GM23338 (cell line): ENCODE measurements around the gene PGBD5. TPM values are rescaled to one million over a fixed set of nuclear protein-coding genes. Genes with fewer than 3 reads are reported as not detected.

Source experiments
- ATAC-seq: fragments of 200-7000 bp; cut with Tn5 transposase; 3 replicates; pipeline ENCODE4 v1.9.1; 2020
- DNase-seq: peaks from one replicate; pipeline ENCODE4 v3.0.0-alpha.2; 2015; ENCODE audit warnings: low spot score
- H2AFZ ChIP-seq: fragments of 200-600 bp; sonication (generic); 2 replicates; pipeline ENCODE4 v1.8.0; 2016; ENCODE audit warnings: antibody characterized with exemption, mild to moderate bottlenecking, moderate library complexity
- H3F3A ChIP-seq: fragments of 200-600 bp; sonication (generic); replicated peaks from 2 replicates; pipeline ENCODE4 v1.8.0; 2017; ENCODE audit warnings: antibody characterized with exemption, mixed run types, low read depth
- H3K27ac ChIP-seq: fragments of 200-600 bp; sonication (generic); 2 replicates; pipeline ENCODE4 v1.6.1; 2016; ENCODE audit warnings: low read depth
- H3K27me3 ChIP-seq: fragments of 200-600 bp; sonication (generic); 2 replicates; pipeline ENCODE4 v1.8.0; 2016; ENCODE audit warnings: mild to moderate bottlenecking, mixed run types, moderate library complexity; ENCODE audit not compliant: insufficient read depth
- H3K36me3 ChIP-seq: fragments of 200-600 bp; sonication (generic); 2 replicates; pipeline ENCODE4 v1.8.0; 2016; ENCODE audit warnings: mild to moderate bottlenecking; ENCODE audit not compliant: insufficient read depth
- H3K4me1 ChIP-seq: fragments of 200-600 bp; sonication (generic); 2 replicates; pipeline ENCODE4 v1.8.0; 2016; ENCODE audit warnings: mild to moderate bottlenecking, moderate library complexity; ENCODE audit not compliant: insufficient read depth
- H3K4me2 ChIP-seq: fragments of 200-600 bp; sonication (generic); 2 replicates; pipeline ENCODE4 v1.7.1; 2017; ENCODE audit warnings: mixed run types
- H3K4me3 ChIP-seq: fragments of 200-600 bp; sonication (generic); 2 replicates; pipeline ENCODE4 v1.6.1; 2016; ENCODE audit warnings: mixed run types
- H3K79me2 ChIP-seq: fragments of 200-600 bp; sonication (generic); replicated peaks from 2 replicates; pipeline ENCODE4 v1.8.0; 2017; ENCODE audit warnings: mild to moderate bottlenecking; ENCODE audit not compliant: insufficient read depth
- H3K9me2 ChIP-seq: fragments of 200-600 bp; sonication (generic); 2 replicates; pipeline ENCODE4 v1.8.0; 2017; ENCODE audit not compliant: insufficient read depth
- H4K20me1 ChIP-seq: fragments of 200-600 bp; sonication (generic); replicated peaks from 2 replicates; pipeline ENCODE4 v1.8.0; 2017; ENCODE audit warnings: mild to moderate bottlenecking; ENCODE audit not compliant: insufficient read depth
- H3K27ac Mint-ChIP-seq: 2 replicates; pipeline ENCODE4 v1.8.0; 2020; ENCODE audit warnings: inconsistent platforms, mild to moderate bottlenecking, moderate library complexity, mixed read lengths
- H3K27me3 Mint-ChIP-seq: 3 replicates; pipeline ENCODE4 v1.8.0; 2022; ENCODE audit warnings: low read depth, mild to moderate bottlenecking, moderate library complexity, mixed read lengths, inconsistent platforms; ENCODE audit not compliant: insufficient read depth, poor library complexity
- H3K36me3 Mint-ChIP-seq: 3 replicates; pipeline ENCODE4 v1.8.0; 2021; ENCODE audit warnings: low read depth, mild to moderate bottlenecking, inconsistent platforms, moderate library complexity, mixed read lengths
- H3K4me1 Mint-ChIP-seq: 3 replicates; pipeline ENCODE4 v1.8.0; 2020; ENCODE audit warnings: mild to moderate bottlenecking, inconsistent platforms, mixed read lengths
- H3K4me3 Mint-ChIP-seq: 3 replicates; pipeline ENCODE4 v1.8.0; 2021; ENCODE audit warnings: moderate library complexity, mild to moderate bottlenecking, inconsistent platforms, mixed read lengths
- H3K9me3 Mint-ChIP-seq: 3 replicates; pipeline ENCODE4 v1.8.0; 2020; ENCODE audit warnings: moderate library complexity, mild to moderate bottlenecking, inconsistent platforms, mixed read lengths
- CREB1 ChIP-seq: fragments of 250-450 bp; sonication (Bioruptor Pico); IDR thresholded peaks from 2 replicates; pipeline ENCODE4 v1.5.0; 2020; ENCODE audit warnings: low read depth, mild to moderate bottlenecking, moderate library complexity
- CTCF ChIP-seq, 2 experiments: fragments of 200-600 bp in 1 of 2; sonication (generic) in 1 of 2; conservative IDR thresholded peaks; 2 replicates each; pipeline versions ENCODE4 v1.5.1 to v1.6.1; 2016 to 2017; ENCODE audit warnings: antibody characterized with exemption in 2 of 2, low read depth in 2 of 2, mild to moderate bottlenecking in 2 of 2, moderate library complexity in 1 of 2
- ETS1 ChIP-seq: IDR thresholded peaks from 2 replicates; pipeline ENCODE4 v1.6.1; 2016; ENCODE audit warnings: antibody characterized with exemption
- EZH2 ChIP-seq: fragments of 200-600 bp; sonication (generic); IDR thresholded peaks from one replicate; pipeline ENCODE4 v1.8.0; 2017; ENCODE audit warnings: antibody characterized with exemption, mild to moderate bottlenecking, low read depth; ENCODE audit not compliant: unreplicated experiment
- EZH2phosphoT487 ChIP-seq: fragments of 200-600 bp; sonication (generic); IDR thresholded peaks from one replicate; pipeline ENCODE4 v1.8.1; 2018; ENCODE audit warnings: antibody characterized with exemption; ENCODE audit not compliant: unreplicated experiment
- JUNB ChIP-seq: IDR thresholded peaks from one replicate; pipeline ENCODE4 v1.6.1; 2016; ENCODE audit warnings: antibody characterized with exemption; ENCODE audit not compliant: unreplicated experiment
- NANOG ChIP-seq: IDR thresholded peaks from 2 replicates; pipeline ENCODE4 v1.6.1; 2016; ENCODE audit warnings: antibody characterized with exemption, borderline replicate concordance
- POLR2AphosphoS5 ChIP-seq: IDR thresholded peaks from 2 replicates; pipeline ENCODE4 v1.6.1; 2016; ENCODE audit warnings: antibody characterized with exemption, low read depth
- STAT1 ChIP-seq: IDR thresholded peaks from one replicate; pipeline ENCODE4 v1.6.1; 2016; ENCODE audit warnings: antibody characterized with exemption; ENCODE audit not compliant: unreplicated experiment
- ZNF331 ChIP-seq: fragments of 250-450 bp; sonication (Bioruptor Pico); IDR thresholded peaks from 2 replicates; pipeline ENCODE4 v1.5.0; 2020; ENCODE audit warnings: low read depth, mild to moderate bottlenecking, moderate library complexity
- polyA plus RNA-seq: library from polyadenylated mRNA; unstranded; fragments of >200 nt; fragmentation: Nextera tagmentation; extraction: Ambion mirVana; gene quantifications from 2 replicates; pipeline ENCODE4 v1.2.1, GENCODE V29; 2016
- total RNA-seq: library from RNA; depleted of rRNA; stranded (reverse); fragments of >200 nt; shearing (Covaris generic); gene quantifications from 2 replicates; pipeline ENCODE4 v1.2.3, GENCODE V29; 2014

Gene PGBD5
- total and polyA plus RNA-seq, 2 experiments from 2014 or later = 3.4 to 16.6 TPM

- no peak overlapping the region for H3K4me3 ChIP-seq
Observed at GRCh38 chr1:230403442-230403841, 22.7 kb downstream of the PGBD5 start.

GRCh38 chr1:230401763-230402294 is 24.3 kb downstream of the PGBD5 start:
- H3K4me1 ChIP-seq = peaks cover 18% of the 10 kb centered on the region
- H3K9me2 ChIP-seq = no peaks in the 10 kb centered on the region
- H2AFZ ChIP-seq = no peak overlapping the region
- peaks cover 2% of the 10 kb centered on the region for H3K27me3 Mint-ChIP-seq
- no peaks in the 10 kb centered on the region for H3K9me3 Mint-ChIP-seq
- H3K4me2 ChIP-seq = no peak overlapping the region
- H3K27ac ChIP-seq = no peak overlapping the region
- no peak overlapping the region for H3K4me3 ChIP-seq
- 0 out of 2 replicates have a peak, but pooled peaks cover 4% of the 10 kb centered on the region for H3F3A ChIP-seq
- peaks cover 5% of the 10 kb centered on the region; the same call in 1 of the 2 replicates for H4K20me1 ChIP-seq
- H3K27ac Mint-ChIP-seq = peak overlapping the region; percentile 71; the same call in 1 of the 2 replicates
- TF ChIP-seq EZH2 = no peak
- TF ChIP-seq STAT1 = no peak
- TF ChIP-seq ETS1 = no peak
- TF ChIP-seq EZH2phosphoT487 = no peak
- H3K4me1 Mint-ChIP-seq = peaks cover 41% of the 10 kb centered on the region
- DNase-seq (no peak), ATAC-seq (peak; percentile 12; the same call in 1 of the 3 replicates)
- H3K27me3 ChIP-seq = no peaks in the 10 kb centered on the region
- H3K79me2 ChIP-seq = peaks cover 80% of the 10 kb centered on the region
- no peak overlapping the region for H3K4me3 Mint-ChIP-seq
- no peaks in the 10 kb centered on the region; the same call in 1 of the 2 replicates for H3K36me3 ChIP-seq
- peaks cover 8% of the 10 kb centered on the region; the same call in 1 of the 3 replicates for H3K36me3 Mint-ChIP-seq

More at GRCh38 chr1:230403442-230403841, 22.7 kb downstream of the PGBD5 start:
- H3K36me3 ChIP-seq = no peaks in the 10 kb centered on the region; the same call in 1 of the 2 replicates
- Mint-ChIP-seq H3K27ac (no peak overlapping the region), H3K4me3 (no peak overlapping the region), H3K4me1 (peaks cover 33% of the 10 kb centered on the region), H3K9me3 (no peaks in the 10 kb centered on the region), H3K27me3 (peaks cover 2% of the 10 kb centered on the region), H3K36me3 (peaks cover 14% of the 10 kb centered on the region; the same call in 2 of the 3 replicates)
- TF ChIP-seq EZH2 (no peak), POLR2AphosphoS5 (no peak), ZNF331 (CRISPR knock-in tag) (no peak), EZH2phosphoT487 (no peak), CREB1 (CRISPR knock-in tag) (no peak), JUNB (no peak), ETS1 (no peak), CTCF (conservative IDR thresholded peaks at IDR 0.05; ENCODE audit: low read depth in 2 of 2) (peak; percentile 49 to 78), NANOG (no peak)
- H3K27me3 ChIP-seq = no peaks in the 10 kb centered on the region
- H3F3A ChIP-seq = 0 out of 2 replicates have a peak, but pooled peaks cover 4% of the 10 kb centered on the region
- peak; percentile 66 for ATAC-seq
- no peak overlapping the region for H3K4me2 ChIP-seq
- no peaks in the 10 kb centered on the region for H3K9me2 ChIP-seq
- H3K4me1 ChIP-seq = peaks cover 18% of the 10 kb centered on the region
- H3K27ac ChIP-seq = no peak overlapping the region
- DNase-seq = peak; percentile 59
- peaks cover 5% of the 10 kb centered on the region; the same call in 1 of the 2 replicates for H4K20me1 ChIP-seq
- peaks cover 79% of the 10 kb centered on the region for H3K79me2 ChIP-seq
- no peak overlapping the region for H2AFZ ChIP-seq
